ENCODE measurements around the gene SKI. TPM values are rescaled to one million over a fixed set of nuclear protein-coding genes. Genes with fewer than 3 reads are reported as not detected.
"Not testable (repeated sequence)": the region's sequence is repeated elsewhere in the genome, so short reads cannot be mapped to it uniquely, and the experiment has no call there.

The SKI gene
- total RNA-seq, 1 donor from 2014 or later: 78.9 TPM

- no peak for DNase-seq (ENCODE audit: low spot score)
These were observed 91.9 kb downstream of the SKI start for GRCh38 chr1:2320006-2320405.

GRCh38 chr1:2320760-2321667 is 92.9 kb downstream of the SKI start:
- DNase-seq (ENCODE audit: low spot score): no peak

GRCh38 chr1:2322065-2322571 is 94.0 kb downstream of the SKI start:
- DNase-seq (ENCODE audit: low spot score): peak; percentile 69

- DNase-seq (ENCODE audit: low spot score): no peak
These were observed 94.6 kb downstream of the SKI start for GRCh38 chr1:2322581-2323211.

GRCh38 chr1:2323451-2323974 is 95.4 kb downstream of the SKI start:
- DNase-seq (ENCODE audit: low spot score): no peak

GRCh38 chr1:2324553-2325366 is 96.6 kb downstream of the SKI start:
- no peak for DNase-seq (ENCODE audit: low spot score)

GRCh38 chr1:2326524-2326923 is 98.4 kb downstream of the SKI start:
- no peak for DNase-seq (ENCODE audit: low spot score)

- DNase-seq (ENCODE audit: low spot score): not testable (repeated sequence)
These were observed 99.0 kb downstream of the SKI start for GRCh38 chr1:2327162-2327561.

- DNase-seq (ENCODE audit: low spot score): no peak
These were observed 99.7 kb downstream of the SKI start for GRCh38 chr1:2327841-2328240.

- no peak for DNase-seq (ENCODE audit: low spot score)
These were observed 100.7 kb downstream of the SKI start for GRCh38 chr1:2328676-2329455.

GRCh38 chr1:2330035-2330434 is 101.9 kb downstream of the SKI start:
- DNase-seq (ENCODE audit: low spot score): no peak

- peak; percentile 55 for DNase-seq (ENCODE audit: low spot score)
These were observed 102.5 kb downstream of the SKI start for GRCh38 chr1:2330519-2331199.

GRCh38 chr1:2331200-2331544 is 103.1 kb downstream of the SKI start:
- DNase-seq (ENCODE audit: low spot score): no peak

GRCh38 chr1:2331580-2331979 is 103.5 kb downstream of the SKI start:
- not testable (repeated sequence) for DNase-seq (ENCODE audit: low spot score)

GRCh38 chr1:2334366-2334765 is 106.2 kb downstream of the SKI start:
- no peak for DNase-seq (ENCODE audit: low spot score)

- DNase-seq (ENCODE audit: low spot score): no peak
These were observed 106.9 kb downstream of the SKI start for GRCh38 chr1:2334883-2335534.

GRCh38 chr1:2335721-2336455 is 107.8 kb downstream of the SKI start:
- DNase-seq (ENCODE audit: low spot score): no peak

GRCh38 chr1:2336499-2336898 is 108.4 kb downstream of the SKI start:
- DNase-seq (ENCODE audit: low spot score): no peak

- DNase-seq (ENCODE audit: low spot score): no peak
These were observed 109.0 kb downstream of the SKI start for GRCh38 chr1:2337081-2337480.

All from mucosa of gallbladder (tissue), 1 donor.